Measurements from ENCODE around the gene BMPER. TPM values are rescaled to one million over a fixed set of nuclear protein-coding genes. Genes with fewer than 3 reads are reported as not detected.
A peak's percentile ranks its signal among the peaks of the same experiment; 100 is the strongest.

BMPER gene
- total RNA-seq, 1 donor from 2014 or later = 5.2 TPM

GRCh38 chr7:33892945-33893344 lies 12.4 kb upstream of the BMPER start:
- DNase-seq (ENCODE audit: extremely low spot score in 2 of 2) = no peak
- Histone ChIP-seq H3K4me3 (no peak overlapping the region), H3K27me3 (no peaks in the 10 kb centered on the region), H3K9me3 (no peaks in the 10 kb centered on the region), H3K36me3 (no peaks in the 10 kb centered on the region), H3K27ac (no peak overlapping the region), H3K4me1 (no peaks in the 10 kb centered on the region)
- TF ChIP-seq CTCF (IDR thresholded peaks at IDR 0.05) = no peak
- no peak for TF ChIP-seq POLR2A (IDR thresholded peaks at IDR 0.05)
- no peak for TF ChIP-seq POLR2AphosphoS5 (IDR thresholded peaks at IDR 0.05; ENCODE audit: insufficient read depth in 1 of 2, low read depth in 1 of 2)
- intact Hi-C loops (cut with DNase I) = loop anchor here (10.0 kb wide), 1 partner anchor 138 kb away; no protein-coding TSS in a partner anchor

GRCh38 chr7:33893377-33893776 lies 12.0 kb upstream of the BMPER start:
- no peaks in the 10 kb centered on the region for H3K9me3 ChIP-seq
- TF ChIP-seq POLR2A (IDR thresholded peaks at IDR 0.05) (no peak), CTCF (IDR thresholded peaks at IDR 0.05) (no peak), POLR2AphosphoS5 (IDR thresholded peaks at IDR 0.05; ENCODE audit: insufficient read depth in 1 of 2, low read depth in 1 of 2) (no peak)
- H3K36me3 ChIP-seq = no peaks in the 10 kb centered on the region
- no peak overlapping the region for H3K27ac ChIP-seq
- no peaks in the 10 kb centered on the region for H3K4me1 ChIP-seq
- no peak overlapping the region for H3K4me3 ChIP-seq
- intact Hi-C loops (cut with DNase I) = loop anchor here (10.0 kb wide), 1 partner anchor 139 kb away; no protein-coding TSS in a partner anchor
- H3K27me3 ChIP-seq = no peaks in the 10 kb centered on the region
- DNase-seq (ENCODE audit: extremely low spot score in 2 of 2) = no peak

GRCh38 chr7:33895025-33895804 lies 10.1 kb upstream of the BMPER start:
- H3K9me3 ChIP-seq = no peaks in the 10 kb centered on the region
- no peak for TF ChIP-seq POLR2A (IDR thresholded peaks at IDR 0.05)
- peak in 1 of 2 donors; percentile 55 for TF ChIP-seq POLR2AphosphoS5 (IDR thresholded peaks at IDR 0.05; ENCODE audit: insufficient read depth in 1 of 2, low read depth in 1 of 2)
- TF ChIP-seq CTCF (IDR thresholded peaks at IDR 0.05) = peak; percentile 55 to 79 (median 78)
- no peak overlapping the region for H3K27ac ChIP-seq
- no peaks in the 10 kb centered on the region for H3K4me1 ChIP-seq
- H3K36me3 ChIP-seq = no peaks in the 10 kb centered on the region
- no peak for DNase-seq (ENCODE audit: extremely low spot score in 2 of 2)
- H3K27me3 ChIP-seq = no peaks in the 10 kb centered on the region
- intact Hi-C loops (cut with DNase I) = loop anchor here (10.0 kb wide), 1 partner anchor 140 kb away; no protein-coding TSS in a partner anchor
- no peak overlapping the region for H3K4me3 ChIP-seq

- peaks cover 13% of the 10 kb centered on the region for H3K4me1 ChIP-seq
- H3K27me3 ChIP-seq = no peaks in the 10 kb centered on the region
- H3K9me3 ChIP-seq = no peaks in the 10 kb centered on the region
- intact Hi-C loops (cut with DNase I) = no loop called here
- no peak for DNase-seq (ENCODE audit: extremely low spot score in 2 of 2)
- H3K27ac ChIP-seq = no peak overlapping the region
- no peak overlapping the region for H3K4me3 ChIP-seq
- H3K36me3 ChIP-seq = no peaks in the 10 kb centered on the region
- no peak for TF ChIP-seq POLR2A (IDR thresholded peaks at IDR 0.05)
Measured at GRCh38 chr7:33900501-33900900, 4.8 kb upstream of the BMPER start.

- H3K27ac ChIP-seq = no peak overlapping the region
- no peaks in the 10 kb centered on the region for H3K27me3 ChIP-seq
- H3K4me1 ChIP-seq = peaks cover 13% of the 10 kb centered on the region
- DNase-seq (ENCODE audit: extremely low spot score in 2 of 2) = no peak
- no peaks in the 10 kb centered on the region for H3K9me3 ChIP-seq
- H3K4me3 ChIP-seq = no peak overlapping the region
- intact Hi-C loops (cut with DNase I) = no loop called here
- H3K36me3 ChIP-seq = no peaks in the 10 kb centered on the region
- TF ChIP-seq CTCF (IDR thresholded peaks at IDR 0.05) (no peak), POLR2AphosphoS5 (IDR thresholded peaks at IDR 0.05; ENCODE audit: insufficient read depth in 1 of 2, low read depth in 1 of 2) (no peak), POLR2A (IDR thresholded peaks at IDR 0.05) (no peak)
Measured at GRCh38 chr7:33901199-33901598, 4.1 kb upstream of the BMPER start.

Measured in vagina (tissue), 2 donors.